Measurements from ENCODE around the gene TOR1AIP2. TPM values are rescaled to one million over a fixed set of nuclear protein-coding genes. Genes with fewer than 3 reads are reported as not detected.
"Not testable (repeated sequence)": the region's sequence is repeated elsewhere in the genome, so short reads cannot be mapped to it uniquely, and the experiment has no call there.

TOR1AIP2 gene
- polyA plus RNA-seq, 1 experiment: 17.4 TPM

DNA sequence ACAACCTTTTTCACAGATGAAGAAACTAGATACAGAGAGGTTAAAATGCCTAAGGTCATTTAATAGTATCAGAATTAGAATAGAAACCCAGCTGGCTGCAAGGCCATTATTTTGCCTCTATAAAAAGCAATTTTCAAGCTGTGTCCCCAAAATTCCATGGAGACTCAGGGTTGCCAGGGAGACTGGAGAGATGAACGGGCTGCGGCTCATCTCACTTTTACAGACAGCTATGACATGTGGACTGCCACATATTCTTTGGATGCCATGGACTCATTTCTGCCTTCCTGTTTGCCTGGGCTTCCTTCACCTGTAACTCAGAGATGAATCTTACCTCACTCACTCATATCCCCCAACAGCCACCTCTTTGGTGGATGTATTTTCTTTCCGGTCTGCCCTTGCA lies 17.0 kb downstream of the TOR1AIP2 start:
- ChIA-PET CTCF (interaction anchor here (1.2 to 2.0 kb wide), 4 partner anchors 15 to 318 kb away, joined by 3 to 7 read pairs (median 4); no protein-coding TSS in a partner anchor), POLR2A (no interaction called here)
- DNase-seq (ENCODE audit: low read depth): no peak
- peaks cover 4% of the 10 kb centered on the region for H3K36me3 ChIP-seq (ENCODE audit: control insufficient read depth, insufficient read depth, low read length)
- TF ChIP-seq, protein P1, sequence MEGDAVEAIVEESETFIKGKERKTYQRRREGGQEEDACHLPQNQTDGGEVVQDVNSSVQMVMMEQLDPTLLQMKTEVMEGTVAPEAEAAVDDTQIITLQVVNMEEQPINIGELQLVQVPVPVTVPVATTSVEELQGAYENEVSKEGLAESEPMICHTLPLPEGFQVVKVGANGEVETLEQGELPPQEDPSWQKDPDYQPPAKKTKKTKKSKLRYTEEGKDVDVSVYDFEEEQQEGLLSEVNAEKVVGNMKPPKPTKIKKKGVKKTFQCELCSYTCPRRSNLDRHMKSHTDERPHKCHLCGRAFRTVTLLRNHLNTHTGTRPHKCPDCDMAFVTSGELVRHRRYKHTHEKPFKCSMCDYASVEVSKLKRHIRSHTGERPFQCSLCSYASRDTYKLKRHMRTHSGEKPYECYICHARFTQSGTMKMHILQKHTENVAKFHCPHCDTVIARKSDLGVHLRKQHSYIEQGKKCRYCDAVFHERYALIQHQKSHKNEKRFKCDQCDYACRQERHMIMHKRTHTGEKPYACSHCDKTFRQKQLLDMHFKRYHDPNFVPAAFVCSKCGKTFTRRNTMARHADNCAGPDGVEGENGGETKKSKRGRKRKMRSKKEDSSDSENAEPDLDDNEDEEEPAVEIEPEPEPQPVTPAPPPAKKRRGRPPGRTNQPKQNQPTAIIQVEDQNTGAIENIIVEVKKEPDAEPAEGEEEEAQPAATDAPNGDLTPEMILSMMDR (IDR thresholded peaks at IDR 0.05; ENCODE audit: insufficient read depth, low read depth, low read length): no peak
- no peaks in the 10 kb centered on the region for H3K27me3 ChIP-seq (ENCODE audit: control insufficient read depth, insufficient read depth, low read length)
- no peak overlapping the region for H3K4me3 ChIP-seq (ENCODE audit: low read depth, low read length)

DNA sequence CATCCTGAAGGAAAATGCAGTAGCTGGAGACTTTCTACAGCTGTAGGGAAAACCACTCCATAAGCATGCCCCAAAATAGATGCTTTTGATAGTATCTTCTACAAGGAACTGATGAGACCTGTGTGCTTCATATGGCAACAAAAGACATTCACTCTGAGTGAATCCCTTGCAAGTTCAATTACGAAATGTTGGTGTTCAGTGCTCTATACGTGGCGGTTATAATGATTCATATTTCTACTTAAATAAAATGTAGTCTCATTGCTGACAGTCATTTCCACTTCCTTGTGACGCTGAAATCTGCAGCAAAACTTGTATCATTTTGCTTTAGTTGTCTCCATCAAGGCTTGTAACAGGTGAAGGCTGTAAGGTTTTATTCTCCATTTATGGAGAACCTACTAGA lies 20.6 kb downstream of the TOR1AIP2 start:
- CTCF ChIA-PET: interaction anchor here (1.0 kb wide), 1 partner anchor 10 kb away, joined by 4 read pairs; no protein-coding TSS in a partner anchor
- no peaks in the 10 kb centered on the region for H3K27me3 ChIP-seq (ENCODE audit: control insufficient read depth, insufficient read depth, low read length)

DNA sequence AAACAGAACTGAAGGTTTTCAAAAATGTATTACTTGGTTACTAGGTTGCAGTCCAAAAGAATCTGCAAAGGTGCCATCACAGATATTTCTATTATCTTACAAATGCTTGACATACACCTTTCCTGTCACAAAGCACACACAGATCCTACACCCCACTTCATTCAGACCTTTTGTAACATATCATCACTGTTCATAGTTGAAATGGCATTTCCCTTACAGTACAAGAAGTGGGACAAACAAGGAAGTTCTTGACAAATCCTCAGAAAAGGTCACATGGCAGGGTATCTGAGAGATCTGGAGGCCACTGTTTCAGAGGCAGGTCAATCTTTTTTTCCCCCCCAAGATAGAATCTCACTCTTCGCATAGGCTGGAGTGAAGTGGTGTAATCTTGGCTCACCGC lies 21.3 kb downstream of the TOR1AIP2 start:
- no peaks in the 10 kb centered on the region for H3K27me3 ChIP-seq (ENCODE audit: control insufficient read depth, insufficient read depth, low read length)
- TF ChIP-seq, protein P1 (IDR thresholded peaks at IDR 0.05; ENCODE audit: insufficient read depth, low read depth, low read length): no peak
- H3K36me3 ChIP-seq (ENCODE audit: control insufficient read depth, insufficient read depth, low read length): peaks cover 1% of the 10 kb centered on the region; the same call in 1 of the 2 replicates
- no peak overlapping the region for H3K4me3 ChIP-seq (ENCODE audit: low read depth, low read length)
- no peak for DNase-seq (ENCODE audit: low read depth)
- ChIA-PET CTCF (interaction anchor here (1.0 kb wide), 1 partner anchor 11 kb away, joined by 4 read pairs; no protein-coding TSS in a partner anchor), POLR2A (no interaction called here)

More for the DNA sequence above, 20.6 kb downstream of the TOR1AIP2 start:
- TF ChIP-seq, protein P1 (IDR thresholded peaks at IDR 0.05; ENCODE audit: insufficient read depth, low read depth, low read length): no peak
- POLR2A ChIA-PET: no interaction called here
- no peak for DNase-seq (ENCODE audit: low read depth)
- H3K36me3 ChIP-seq (ENCODE audit: control insufficient read depth, insufficient read depth, low read length): peaks cover 1% of the 10 kb centered on the region; the same call in 1 of the 2 replicates
- H3K4me3 ChIP-seq (ENCODE audit: low read depth, low read length): no peak overlapping the region

DNA sequence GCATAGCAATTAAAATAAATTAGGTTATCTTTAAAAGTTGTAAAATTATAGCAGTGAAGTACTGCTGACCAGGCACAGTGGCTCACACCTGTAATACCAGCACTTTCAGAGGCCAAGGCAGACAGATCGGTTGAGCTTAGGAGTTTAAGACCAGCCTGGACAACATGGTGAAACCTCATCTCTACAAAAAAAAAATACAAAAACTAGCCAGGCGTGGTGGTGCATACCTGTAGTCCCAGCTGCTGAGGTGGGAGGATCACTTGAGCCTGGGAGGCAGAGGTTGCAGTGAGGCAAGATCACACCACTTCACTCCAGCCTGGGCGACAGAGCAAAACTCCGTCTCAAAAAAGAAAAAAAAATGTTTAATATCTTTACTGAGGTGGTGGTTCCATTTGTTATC lies 21.8 kb downstream of the TOR1AIP2 start:
- H3K4me3 ChIP-seq (ENCODE audit: low read depth, low read length); H3K36me3 ChIP-seq (ENCODE audit: control insufficient read depth, insufficient read depth, low read length); H3K27me3 ChIP-seq (ENCODE audit: control insufficient read depth, insufficient read depth, low read length); DNase-seq (ENCODE audit: low read depth); POLR2A ChIA-PET: not testable (repeated sequence)
- CTCF ChIA-PET: interaction anchor here (0.6 kb wide), 1 partner anchor 47 kb away, joined by 3 read pairs; no protein-coding TSS in a partner anchor

DNA sequence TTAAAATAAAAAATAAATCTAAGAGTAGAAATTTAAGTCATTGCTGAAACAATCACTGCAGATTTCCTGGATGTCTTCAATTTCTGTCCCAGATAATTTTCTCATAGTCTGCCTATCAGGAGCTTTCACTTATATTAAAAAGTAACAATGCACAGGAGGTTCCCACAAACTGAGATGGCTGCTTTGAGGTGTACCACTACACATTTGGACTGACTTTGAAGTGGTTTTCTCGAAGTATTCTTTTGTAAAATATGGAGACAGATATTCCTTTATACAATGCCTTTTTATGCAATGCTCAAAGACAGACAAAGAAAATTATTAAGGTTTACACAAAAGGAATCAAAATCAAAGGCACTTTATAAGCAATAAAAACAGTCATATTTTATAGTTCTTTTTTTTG lies 24.5 kb downstream of the TOR1AIP2 start:
- TF ChIP-seq, protein P1 (IDR thresholded peaks at IDR 0.05; ENCODE audit: insufficient read depth, low read depth, low read length): no peak
- ChIA-PET POLR2A (no interaction called here), CTCF (interaction anchor here (1.0 kb wide), 1 partner anchor 328 kb away, joined by 4 read pairs; no protein-coding TSS in a partner anchor)
- peaks cover 9% of the 10 kb centered on the region for H3K36me3 ChIP-seq (ENCODE audit: control insufficient read depth, insufficient read depth, low read length)
- no peak for DNase-seq (ENCODE audit: low read depth)
- no peak overlapping the region for H3K4me3 ChIP-seq (ENCODE audit: low read depth, low read length)
- no peaks in the 10 kb centered on the region for H3K27me3 ChIP-seq (ENCODE audit: control insufficient read depth, insufficient read depth, low read length)

DNA sequence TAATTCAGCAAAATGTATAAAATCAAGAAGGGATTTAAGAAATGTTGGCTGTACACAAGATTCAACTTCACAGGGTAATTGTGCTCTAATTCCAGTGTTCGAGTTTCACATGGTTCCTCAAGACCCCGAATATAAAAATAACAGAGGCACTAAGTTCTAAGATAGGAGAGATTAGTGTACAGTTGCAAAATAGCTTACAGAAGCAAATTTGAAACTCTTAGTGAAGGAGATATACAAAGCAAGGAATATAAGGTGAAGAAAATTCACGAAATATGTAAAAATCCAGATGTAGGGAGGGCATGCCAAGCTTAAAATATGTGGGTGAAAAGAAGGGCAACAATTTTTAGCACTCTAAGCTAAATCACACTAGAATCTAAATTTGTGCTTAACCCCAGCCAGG lies 29.4 kb downstream of the TOR1AIP2 start:
- Histone ChIP-seq H3K4me3 (ENCODE audit: low read depth, low read length) (no peak overlapping the region), H3K27me3 (ENCODE audit: control insufficient read depth, insufficient read depth, low read length) (no peaks in the 10 kb centered on the region), H3K36me3 (ENCODE audit: control insufficient read depth, insufficient read depth, low read length) (peaks cover 15% of the 10 kb centered on the region)
- ChIA-PET CTCF (interaction anchor here (1.1 to 1.2 kb wide), 2 partner anchors 15 to 33 kb away, joined by 4 read pairs; no protein-coding TSS in a partner anchor), POLR2A (no interaction called here)
- no peak for DNase-seq (ENCODE audit: low read depth)
- TF ChIP-seq, protein P1 (IDR thresholded peaks at IDR 0.05; ENCODE audit: insufficient read depth, low read depth, low read length): no peak
